ENCODE results near the gene BANK1. TPM values are rescaled to one million over a fixed set of nuclear protein-coding genes. Genes with fewer than 3 reads are reported as not detected.
"Not testable (repeated sequence)": the region's sequence is repeated elsewhere in the genome, so short reads cannot be mapped to it uniquely, and the experiment has no call there.

The BANK1 gene
- total RNA-seq, 1 experiment from 2014 or later: not detected

- no peak for DNase-seq (ENCODE audit: low read depth)
Observed at GRCh38 chr4:101886826-101887225, 96.3 kb downstream of the BANK1 start.

DNA sequence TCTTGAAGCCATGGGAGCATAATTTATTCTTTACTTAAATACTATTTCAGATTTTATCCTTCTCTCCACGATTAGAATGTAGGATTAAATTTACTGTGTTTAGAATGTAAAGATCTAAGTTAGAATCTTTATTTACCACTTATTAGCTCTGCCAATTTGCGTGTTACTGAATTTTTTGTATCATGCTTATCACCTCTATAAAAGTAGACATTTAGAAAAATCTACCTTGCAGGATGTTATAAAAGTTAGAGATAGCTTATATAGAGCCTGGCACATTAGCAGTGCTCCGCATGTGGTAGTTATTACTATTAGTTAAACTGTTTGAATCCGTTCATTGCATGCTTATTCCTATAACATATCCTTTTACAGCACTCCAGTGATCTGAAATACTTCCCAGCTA, 97.9 kb downstream of the BANK1 start:
- no peak for DNase-seq (ENCODE audit: low read depth)

GRCh38 chr4:101905527-101905926, 115.0 kb downstream of the BANK1 start:
- DNase-seq (ENCODE audit: low read depth): not testable (repeated sequence)

GRCh38 chr4:101910786-101911373, 120.3 kb downstream of the BANK1 start:
- DNase-seq (ENCODE audit: low read depth): no peak

DNA sequence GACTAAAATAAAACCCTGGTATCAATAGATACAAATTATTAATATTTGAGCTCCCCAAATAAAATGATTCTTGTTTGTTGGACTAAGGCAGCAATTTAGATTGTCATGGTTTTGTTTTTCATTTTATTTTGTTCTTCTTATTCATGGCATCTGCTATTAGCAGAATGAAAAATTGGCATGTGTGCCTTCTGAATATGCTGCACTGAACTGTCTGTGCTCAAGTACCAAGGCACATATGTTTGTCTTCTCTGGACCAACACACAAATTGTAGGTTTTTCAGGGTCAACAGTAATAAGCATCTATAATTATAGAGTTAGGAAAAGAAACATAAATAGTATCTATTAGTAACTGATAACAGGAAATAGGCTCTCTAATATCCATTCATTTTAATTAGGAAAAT, 121.1 kb downstream of the BANK1 start:
- no peak for DNase-seq (ENCODE audit: low read depth)

DNA sequence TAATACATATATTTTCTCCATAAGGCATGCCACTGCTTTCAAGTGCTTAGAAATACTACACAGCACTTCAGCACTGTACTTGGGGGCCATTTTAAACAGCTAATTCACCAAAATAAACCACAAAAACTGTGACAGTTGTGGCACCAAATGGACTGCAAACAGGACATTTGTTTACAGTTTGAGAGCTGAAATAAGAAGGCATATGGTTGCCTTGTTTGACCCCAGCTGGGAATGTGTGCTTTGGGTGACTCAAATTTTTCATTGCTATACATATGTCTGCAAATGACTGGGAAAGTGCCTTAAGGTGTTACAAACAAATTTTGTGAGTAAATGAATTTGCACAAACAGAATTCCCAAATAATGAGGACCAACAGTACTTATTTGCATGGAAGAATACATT, 124.2 kb downstream of the BANK1 start:
- no peak for DNase-seq (ENCODE audit: low read depth)

DNA sequence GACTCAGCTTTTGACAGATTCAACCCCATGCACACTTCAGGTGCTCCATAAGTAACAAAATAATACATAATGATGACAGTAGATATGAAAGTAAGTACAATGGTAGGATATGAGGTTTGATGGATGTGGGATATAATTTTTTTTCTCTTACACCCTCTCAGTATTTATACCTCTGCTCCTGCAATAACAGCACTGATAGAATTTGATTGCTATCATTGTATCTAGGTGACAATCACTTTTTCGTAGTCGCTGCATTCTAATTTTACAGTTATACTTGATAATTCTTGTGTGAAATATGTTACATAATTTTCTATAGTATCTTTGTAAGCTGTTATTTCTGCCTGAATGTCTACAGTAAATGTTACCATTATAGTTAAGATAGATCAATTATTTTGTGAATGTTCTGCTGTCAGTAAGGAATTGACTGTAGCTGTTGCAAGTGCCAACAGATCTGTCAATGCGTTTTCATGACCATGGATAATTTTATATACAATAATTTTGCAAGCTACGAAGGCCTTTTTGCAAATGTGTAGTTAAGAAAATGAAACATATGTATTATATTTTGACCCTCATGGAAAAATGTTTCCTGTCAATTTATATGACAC, 128.9 kb downstream of the BANK1 start:
- no peak for DNase-seq (ENCODE audit: low read depth)

- DNase-seq (ENCODE audit: low read depth): no peak
Observed at GRCh38 chr4:101921370-101921769, 130.8 kb downstream of the BANK1 start.

GRCh38 chr4:101931619-101932018, 141.1 kb downstream of the BANK1 start:
- DNase-seq (ENCODE audit: low read depth): no peak

DNA sequence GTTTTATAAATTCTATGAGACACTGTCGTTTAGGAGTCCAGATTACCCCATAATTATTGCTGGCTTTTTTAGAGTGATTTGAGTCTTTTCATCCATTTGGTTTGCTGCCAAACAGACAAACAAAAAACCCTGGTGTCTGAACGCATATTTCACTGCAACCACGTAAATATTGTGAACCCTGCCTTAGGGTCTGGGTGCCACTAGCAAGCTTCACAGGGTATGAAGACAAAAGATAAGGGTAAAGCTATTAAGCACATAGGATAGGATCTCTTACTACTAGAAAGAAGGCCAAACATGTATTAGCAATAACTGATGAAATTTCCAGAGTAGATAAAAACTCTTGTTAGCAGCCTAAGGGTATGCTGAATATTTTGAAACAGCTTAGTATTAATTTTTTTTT, 143.3 kb downstream of the BANK1 start:
- DNase-seq (ENCODE audit: low read depth): no peak

DNA sequence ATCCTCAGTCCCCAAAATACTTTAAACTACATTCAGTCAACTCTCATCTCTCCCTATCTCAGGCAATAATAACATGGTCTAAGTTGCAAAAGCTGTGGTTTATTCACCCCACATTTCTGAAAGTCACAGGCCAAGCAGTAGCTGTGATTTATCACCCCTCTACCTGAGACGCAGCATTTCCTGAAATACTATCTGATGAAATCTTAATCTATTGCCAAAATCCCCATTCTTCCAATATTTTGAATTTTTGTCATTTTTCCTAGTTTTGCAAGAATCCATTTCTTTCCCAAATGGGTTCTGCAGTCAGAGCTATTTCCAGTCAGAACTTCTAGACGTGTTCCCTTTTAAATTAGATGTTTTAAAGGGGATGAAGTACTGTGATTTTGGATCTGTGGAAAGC, 148.3 kb downstream of the BANK1 start:
- DNase-seq (ENCODE audit: low read depth): no peak

GRCh38 chr4:101941816-101942358, 151.4 kb downstream of the BANK1 start:
- DNase-seq (ENCODE audit: low read depth): no peak

GRCh38 chr4:101942891-101943290, 152.4 kb downstream of the BANK1 start:
- no peak for DNase-seq (ENCODE audit: low read depth)

- no peak for DNase-seq (ENCODE audit: low read depth)
Observed at GRCh38 chr4:101944649-101945048, 154.1 kb downstream of the BANK1 start.

DNA sequence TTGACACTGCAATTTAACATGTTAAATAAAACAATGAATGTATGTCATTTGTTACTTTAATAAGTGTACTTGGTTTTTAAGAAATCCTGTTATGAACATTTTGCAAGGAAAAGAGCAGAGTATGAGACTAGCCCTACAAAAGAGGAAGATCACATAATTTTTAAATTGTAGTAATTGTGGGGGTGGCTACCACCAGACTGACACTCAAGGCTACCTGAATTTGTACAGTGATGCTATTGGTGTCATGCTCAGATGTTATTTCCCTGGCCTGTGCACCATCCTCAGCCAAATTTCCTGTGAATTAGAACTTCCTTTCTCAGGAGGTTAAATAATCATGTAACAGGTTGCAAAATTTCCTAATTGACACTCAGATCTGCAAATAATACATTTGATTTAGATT, 157.5 kb downstream of the BANK1 start:
- no peak for DNase-seq (ENCODE audit: low read depth)

DNA sequence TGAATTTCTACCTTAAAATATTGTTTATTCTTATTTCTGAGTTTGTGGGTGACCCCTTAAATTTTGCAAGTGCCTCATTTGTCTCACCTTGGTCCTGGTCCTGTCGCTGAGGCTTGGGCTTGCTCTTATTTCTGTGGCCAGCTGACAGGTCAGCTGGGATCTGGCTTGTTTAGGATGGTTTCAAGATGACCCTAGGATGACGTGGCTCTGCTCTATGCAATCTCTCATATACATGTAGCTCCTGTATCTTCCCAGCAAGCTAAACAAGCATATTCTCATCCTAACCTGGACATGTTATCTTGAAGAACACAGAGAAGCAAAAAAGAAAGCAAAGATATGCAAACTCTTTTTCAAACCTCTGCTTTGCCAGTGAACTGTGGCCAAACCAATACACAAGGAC, 158.4 kb downstream of the BANK1 start:
- no peak for DNase-seq (ENCODE audit: low read depth)

- DNase-seq (ENCODE audit: low read depth): no peak
Observed at GRCh38 chr4:101950258-101950979, 159.9 kb downstream of the BANK1 start.

DNA sequence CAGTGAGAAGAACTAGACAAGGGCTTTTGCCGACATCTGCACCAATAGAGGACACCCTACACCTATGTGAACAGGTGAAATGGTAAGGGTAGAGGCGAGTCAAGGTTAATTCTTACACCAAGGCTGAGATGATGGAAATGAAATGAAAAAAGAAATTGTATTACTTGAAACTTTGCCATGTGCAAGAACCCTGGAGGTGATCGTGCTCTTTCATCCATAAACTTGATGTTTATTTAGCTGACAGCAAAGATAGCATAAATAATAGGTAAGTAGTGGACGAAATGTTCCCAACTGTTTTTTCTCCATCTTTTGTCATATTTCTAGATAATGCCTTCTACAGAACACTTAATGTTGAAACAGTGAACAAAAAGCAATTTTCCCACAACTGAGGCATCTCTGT, 162.5 kb downstream of the BANK1 start:
- DNase-seq (ENCODE audit: low read depth): no peak

DNA sequence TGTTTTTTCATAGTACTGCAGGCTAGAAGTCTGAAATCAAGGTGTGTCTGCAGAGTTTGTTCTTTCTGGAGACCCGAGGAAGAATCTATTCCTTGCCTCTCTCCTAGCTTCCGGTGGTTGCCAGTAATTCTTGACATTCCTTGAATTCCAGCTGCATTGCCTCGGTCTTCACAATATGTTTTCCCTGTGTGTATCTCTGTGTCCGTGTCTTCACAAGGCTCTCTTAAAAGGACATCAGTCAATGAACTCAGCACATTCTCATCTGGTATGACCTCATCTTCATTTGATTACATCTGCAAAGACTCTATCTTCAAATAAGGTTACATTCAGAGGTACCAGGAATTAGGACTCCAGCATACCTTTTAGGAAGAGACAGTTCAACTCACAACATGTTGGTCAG, 163.4 kb downstream of the BANK1 start:
- peak; percentile 2 for DNase-seq (ENCODE audit: low read depth)

- no peak for DNase-seq (ENCODE audit: low read depth)
Observed at GRCh38 chr4:101954351-101954750, 163.8 kb downstream of the BANK1 start.

GRCh38 chr4:101954975-101955678, 164.6 kb downstream of the BANK1 start:
- DNase-seq (ENCODE audit: low read depth): no peak

GRCh38 chr4:101956068-101956825, 165.7 kb downstream of the BANK1 start:
- no peak for DNase-seq (ENCODE audit: low read depth)
